ENCODE data around the gene TBL1XR1. TPM values are rescaled to one million over a fixed set of nuclear protein-coding genes. Genes with fewer than 3 reads are reported as not detected.

The TBL1XR1 gene
- total RNA-seq, 1 experiment from 2014 or later: 180 TPM

DNA sequence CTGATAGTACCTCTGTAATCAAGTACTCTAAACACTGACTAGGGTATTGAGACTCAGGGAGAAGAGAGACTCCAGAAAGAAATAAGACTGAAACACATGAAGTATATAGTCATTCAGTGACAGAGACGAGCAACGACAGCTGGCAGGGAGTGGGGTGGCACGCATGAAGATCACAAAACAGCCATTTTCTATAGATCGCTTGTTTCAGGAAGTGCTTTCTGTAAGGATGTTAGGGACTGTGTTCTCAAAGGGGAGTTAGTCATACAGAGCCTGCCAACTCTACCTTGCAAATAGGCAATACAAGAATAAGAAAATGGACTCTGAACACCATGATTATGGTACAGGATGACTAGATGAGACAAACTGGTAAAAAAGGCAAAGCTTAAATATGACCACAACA is 139.5 kb downstream of the TBL1XR1 start:
- Histone ChIP-seq H3K36me3 (ENCODE audit: control insufficient read depth in 1 of 2, insufficient read depth in 2 of 2, low read length in 2 of 2) (no peaks in the 10 kb centered on the region), H2AFZ (ENCODE audit: low read depth, low read length, poor library complexity, severe bottlenecking) (no peak overlapping the region), H3K79me2 (ENCODE audit: insufficient read depth, low read length) (peaks cover 76% of the 10 kb centered on the region), H3K9ac (ENCODE audit: low read length) (no peak overlapping the region), H3K27ac (ENCODE audit: low read depth, low read length) (no peak overlapping the region), H3K27me3 (ENCODE audit: insufficient read depth, low read length) (no peaks in the 10 kb centered on the region), H3K4me2 (ENCODE audit: low read length) (no peak overlapping the region), H3K9me2 (ENCODE audit: insufficient read depth) (no peaks in the 10 kb centered on the region), H3K4me3 (replicated peaks in 1 of 2; ENCODE audit: low read depth in 1 of 2, low read length in 2 of 2) (no peak overlapping the region), H3K4me1 (ENCODE audit: control insufficient read depth in 1 of 2, insufficient read depth in 2 of 2, low read length in 2 of 2) (peaks cover 3% of the 10 kb centered on the region in 2 experiments; a peak in 2 of 4 replicates), H3K9me3 (ENCODE audit: control insufficient read depth in 1 of 2, insufficient read depth in 1 of 2, low read depth in 1 of 2, low read length in 2 of 2) (no peaks in the 10 kb centered on the region), H4K20me1 (ENCODE audit: insufficient read depth) (no peaks in the 10 kb centered on the region)
- POLR2A ChIA-PET: no interaction called here
- DNase-seq (ENCODE audit: low read depth, low spot score) (no peak), ATAC-seq (no peak)
- intact Hi-C loops (cut with micrococcal nuclease): no loop called here
- CTCF ChIA-PET: no interaction called here
- RAD21 ChIA-PET (ENCODE audit: low non-redundant PET in 1 of 2, low total read pairs in 2 of 2, uncharacterized antibody in 2 of 2, unreplicated experiment in 2 of 2): no interaction called here
- TF ChIP-seq YY1 (IDR thresholded peaks at IDR 0.05; ENCODE audit: extremely low read depth, insufficient replicate concordance, low read depth, low read length) (no peak), POLR2AphosphoS5 (IDR thresholded peaks at IDR 0.05; ENCODE audit: low read depth, low read length) (no peak), MAX (IDR thresholded peaks at IDR 0.05) (no peak)
- TF ChIP-seq, protein P1, sequence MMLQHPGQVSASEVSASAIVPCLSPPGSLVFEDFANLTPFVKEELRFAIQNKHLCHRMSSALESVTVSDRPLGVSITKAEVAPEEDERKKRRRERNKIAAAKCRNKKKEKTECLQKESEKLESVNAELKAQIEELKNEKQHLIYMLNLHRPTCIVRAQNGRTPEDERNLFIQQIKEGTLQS (IDR thresholded peaks at IDR 0.05): no peak
- TF ChIP-seq, protein P2, sequence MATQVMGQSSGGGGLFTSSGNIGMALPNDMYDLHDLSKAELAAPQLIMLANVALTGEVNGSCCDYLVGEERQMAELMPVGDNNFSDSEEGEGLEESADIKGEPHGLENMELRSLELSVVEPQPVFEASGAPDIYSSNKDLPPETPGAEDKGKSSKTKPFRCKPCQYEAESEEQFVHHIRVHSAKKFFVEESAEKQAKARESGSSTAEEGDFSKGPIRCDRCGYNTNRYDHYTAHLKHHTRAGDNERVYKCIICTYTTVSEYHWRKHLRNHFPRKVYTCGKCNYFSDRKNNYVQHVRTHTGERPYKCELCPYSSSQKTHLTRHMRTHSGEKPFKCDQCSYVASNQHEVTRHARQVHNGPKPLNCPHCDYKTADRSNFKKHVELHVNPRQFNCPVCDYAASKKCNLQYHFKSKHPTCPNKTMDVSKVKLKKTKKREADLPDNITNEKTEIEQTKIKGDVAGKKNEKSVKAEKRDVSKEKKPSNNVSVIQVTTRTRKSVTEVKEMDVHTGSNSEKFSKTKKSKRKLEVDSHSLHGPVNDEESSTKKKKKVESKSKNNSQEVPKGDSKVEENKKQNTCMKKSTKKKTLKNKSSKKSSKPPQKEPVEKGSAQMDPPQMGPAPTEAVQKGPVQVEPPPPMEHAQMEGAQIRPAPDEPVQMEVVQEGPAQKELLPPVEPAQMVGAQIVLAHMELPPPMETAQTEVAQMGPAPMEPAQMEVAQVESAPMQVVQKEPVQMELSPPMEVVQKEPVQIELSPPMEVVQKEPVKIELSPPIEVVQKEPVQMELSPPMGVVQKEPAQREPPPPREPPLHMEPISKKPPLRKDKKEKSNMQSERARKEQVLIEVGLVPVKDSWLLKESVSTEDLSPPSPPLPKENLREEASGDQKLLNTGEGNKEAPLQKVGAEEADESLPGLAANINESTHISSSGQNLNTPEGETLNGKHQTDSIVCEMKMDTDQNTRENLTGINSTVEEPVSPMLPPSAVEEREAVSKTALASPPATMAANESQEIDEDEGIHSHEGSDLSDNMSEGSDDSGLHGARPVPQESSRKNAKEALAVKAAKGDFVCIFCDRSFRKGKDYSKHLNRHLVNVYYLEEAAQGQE (IDR thresholded peaks at IDR 0.05; ENCODE audit: low read depth): no peak
- no TSS peak for BruUV-seq (replicated peaks)

DNA sequence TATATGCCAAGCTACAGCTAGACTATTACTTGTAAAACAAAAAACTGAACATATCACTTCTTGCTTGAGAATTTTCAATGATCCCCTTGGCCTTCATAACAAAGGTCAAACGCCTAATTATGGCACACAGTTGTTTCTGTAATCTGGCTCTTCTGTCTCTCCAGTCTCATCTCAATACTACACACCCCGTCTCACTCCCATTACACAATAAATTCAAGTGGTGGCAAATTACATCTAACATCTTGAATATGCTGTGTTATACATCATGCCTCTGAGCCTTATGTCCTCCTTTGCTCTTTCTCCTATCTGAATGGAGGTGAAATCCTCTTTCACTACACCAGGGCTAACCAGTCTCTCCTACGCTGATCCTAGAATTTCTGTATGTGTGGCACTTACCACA is 140.4 kb downstream of the TBL1XR1 start:
- RAD21 ChIA-PET (ENCODE audit: low non-redundant PET in 1 of 2, low total read pairs in 2 of 2, uncharacterized antibody in 2 of 2, unreplicated experiment in 2 of 2): no interaction called here
- no peaks in the 10 kb centered on the region for H3K36me3 ChIP-seq (ENCODE audit: control insufficient read depth in 1 of 2, insufficient read depth in 2 of 2, low read length in 2 of 2)
- H3K9me2 ChIP-seq (ENCODE audit: insufficient read depth): no peaks in the 10 kb centered on the region
- CTCF ChIA-PET: no interaction called here
- intact Hi-C loops (cut with micrococcal nuclease): no loop called here
- no peaks in the 10 kb centered on the region for H4K20me1 ChIP-seq (ENCODE audit: insufficient read depth)
- H3K79me2 ChIP-seq (ENCODE audit: insufficient read depth, low read length): peaks cover 68% of the 10 kb centered on the region
- ATAC-seq: no peak
- H3K9me3 ChIP-seq (ENCODE audit: control insufficient read depth in 1 of 2, insufficient read depth in 1 of 2, low read depth in 1 of 2, low read length in 2 of 2): no peaks in the 10 kb centered on the region
- H2AFZ ChIP-seq (ENCODE audit: low read depth, low read length, poor library complexity, severe bottlenecking): no peak overlapping the region
- no peaks in the 10 kb centered on the region for H3K27me3 ChIP-seq (ENCODE audit: insufficient read depth, low read length)
- H3K4me2 ChIP-seq (ENCODE audit: low read length): no peak overlapping the region
- TF ChIP-seq, protein P1 (IDR thresholded peaks at IDR 0.05): no peak
- no peak for TF ChIP-seq EZH2 (IDR thresholded peaks at IDR 0.05)
- H3K27ac ChIP-seq (ENCODE audit: low read depth, low read length): no peak overlapping the region
- H3K4me3 ChIP-seq (replicated peaks in 1 of 2; ENCODE audit: low read depth in 1 of 2, low read length in 2 of 2): no peak overlapping the region
- BruUV-seq (replicated peaks): no TSS peak
- H3K4me1 ChIP-seq (ENCODE audit: control insufficient read depth in 1 of 2, insufficient read depth in 2 of 2, low read length in 2 of 2): no peaks in the 10 kb centered on the region
- H3K9ac ChIP-seq (ENCODE audit: low read length): no peak overlapping the region
- POLR2A ChIA-PET: no interaction called here
- DNase-seq (ENCODE audit: low read depth, low spot score): no peak

Measured in HCT116 (cell line).